Muscle of back (tissue), 11 donors: ENCODE results near the gene E2F1. TPM values are rescaled to one million over a fixed set of nuclear protein-coding genes. Genes with fewer than 3 reads are reported as not detected.
"Not testable (repeated sequence)": the region's sequence is repeated elsewhere in the genome, so short reads cannot be mapped to it uniquely, and the experiment has no call there.

Source experiments
- DNase-seq, 3 donors: peaks; one replicate each; pipeline versions ENCODE4 v3.0.0 to v3.0.0-alpha.2; 2013
- polyA plus RNA-seq, 10 donors: library from polyadenylated mRNA; unstranded; fragments of 120-200 nt; gene quantifications; one replicate each; pipeline ENCODE4 v1.2.1, GENCODE V29; 2013; ENCODE audit not compliant: insufficient read length in 10 of 10

The E2F1 gene
- polyA plus RNA-seq, 10 donors: 9.2 to 16.5 (median 10.6) TPM

DNA sequence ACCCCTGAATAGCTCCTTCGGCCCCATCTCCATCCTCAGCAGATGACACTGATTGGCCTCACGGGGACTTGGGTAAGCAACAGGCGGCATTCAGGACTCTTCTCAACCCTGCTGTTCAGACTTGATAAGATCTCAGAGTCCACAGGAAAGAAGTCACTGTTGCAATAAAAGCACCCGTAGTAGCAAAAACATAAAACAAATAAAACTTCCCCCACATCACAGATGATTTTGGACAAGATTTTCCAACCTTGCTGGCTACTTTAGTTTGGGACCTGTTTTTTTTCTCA, 41.2 kb downstream of the E2F1 start:
- no peak for DNase-seq

DNA sequence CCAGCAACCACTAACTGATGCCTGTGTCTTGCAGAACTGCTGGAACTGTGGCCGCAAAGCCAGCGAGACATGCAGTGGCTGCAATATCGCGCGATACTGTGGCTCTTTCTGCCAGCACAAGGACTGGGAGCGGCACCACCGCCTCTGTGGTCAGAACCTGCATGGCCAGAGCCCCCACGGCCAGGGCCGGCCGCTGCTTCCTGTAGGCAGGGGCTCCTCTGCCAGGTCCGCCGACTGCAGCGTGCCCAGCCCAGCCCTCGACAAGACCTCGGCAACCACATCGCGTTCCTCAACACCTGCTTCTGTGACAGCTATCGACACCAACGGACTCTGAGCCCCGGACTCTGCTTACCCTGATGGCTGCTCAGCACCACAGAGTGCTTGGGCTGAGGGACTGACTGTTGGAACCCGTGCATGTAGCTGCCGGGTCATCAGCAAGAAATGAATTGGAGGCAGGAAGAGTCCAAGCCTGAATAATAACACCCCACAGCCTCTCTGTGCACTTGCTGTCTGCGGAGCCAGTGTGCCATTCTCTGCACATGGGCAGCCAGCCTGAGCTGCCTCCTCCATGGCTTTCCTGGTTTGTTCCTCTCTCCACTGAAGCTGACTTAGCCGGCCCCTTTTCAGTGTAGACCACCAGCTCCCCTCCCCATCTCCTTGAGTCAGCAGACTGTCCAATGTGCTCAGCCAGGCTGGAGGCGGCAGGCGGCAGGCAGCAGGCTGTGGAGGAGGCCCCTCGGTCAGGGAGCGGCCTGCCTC, 41.7 kb downstream of the E2F1 start:
- DNase-seq: no peak

DNA sequence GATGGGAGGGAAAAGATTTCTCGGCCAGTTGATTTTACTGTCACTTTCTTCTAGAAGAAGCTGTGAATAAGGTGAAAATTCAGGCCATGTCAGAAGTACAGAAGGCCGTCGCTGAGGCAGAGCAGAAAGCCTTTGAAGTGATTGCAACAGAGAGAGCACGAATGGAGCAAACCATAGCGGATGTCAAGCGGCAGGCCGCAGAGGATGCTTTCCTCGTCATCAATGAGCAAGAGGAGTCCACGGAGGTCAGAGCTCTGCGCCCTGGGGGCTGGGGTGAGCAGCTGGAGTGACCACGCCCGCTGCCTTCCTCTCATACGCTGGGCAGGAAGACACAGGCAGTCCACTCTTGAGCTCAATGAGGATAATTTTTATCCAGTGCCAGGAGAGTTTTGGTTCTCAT, 45.9 kb downstream of the E2F1 start:
- DNase-seq: no peak

DNA sequence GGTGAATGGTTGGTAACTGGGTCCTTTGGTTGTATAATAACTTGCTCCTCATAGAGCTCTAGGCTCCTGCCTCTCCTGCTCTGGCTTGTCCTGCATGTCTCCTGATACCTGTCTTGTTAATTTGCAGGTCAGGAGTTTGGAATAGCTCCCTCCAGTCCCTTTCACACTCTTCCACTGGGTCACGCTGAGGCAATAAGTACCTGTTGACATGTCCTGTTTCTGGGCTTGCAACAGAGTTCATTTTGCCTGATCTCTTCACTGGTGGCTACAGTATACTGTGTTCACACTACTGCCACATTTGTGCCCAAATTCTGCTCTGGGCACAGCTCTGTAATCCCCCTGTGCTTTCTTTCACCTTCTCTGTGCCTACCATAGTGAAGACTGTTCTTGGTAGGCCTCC, 49.4 kb downstream of the E2F1 start:
- DNase-seq: no peak

DNA sequence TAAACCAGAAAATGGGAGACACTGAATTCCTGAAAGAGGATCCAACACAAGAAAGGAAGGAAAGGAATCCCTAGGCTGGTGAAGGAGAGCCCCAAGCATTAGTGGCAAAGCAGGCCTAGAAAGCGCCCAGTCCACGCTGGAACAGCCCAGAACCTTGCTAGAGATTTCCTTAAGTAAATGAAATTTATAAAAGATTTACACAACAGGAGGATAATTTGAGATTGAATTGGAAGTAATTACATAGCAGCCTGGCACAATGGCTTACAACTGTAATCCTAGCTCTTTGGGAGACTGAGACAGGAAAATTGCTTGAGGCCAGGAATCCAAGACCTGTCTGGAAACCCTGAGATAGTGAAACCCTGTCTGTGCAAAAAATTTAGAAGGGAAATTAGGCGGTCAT, 50.8 kb downstream of the E2F1 start:
- no peak for DNase-seq

DNA sequence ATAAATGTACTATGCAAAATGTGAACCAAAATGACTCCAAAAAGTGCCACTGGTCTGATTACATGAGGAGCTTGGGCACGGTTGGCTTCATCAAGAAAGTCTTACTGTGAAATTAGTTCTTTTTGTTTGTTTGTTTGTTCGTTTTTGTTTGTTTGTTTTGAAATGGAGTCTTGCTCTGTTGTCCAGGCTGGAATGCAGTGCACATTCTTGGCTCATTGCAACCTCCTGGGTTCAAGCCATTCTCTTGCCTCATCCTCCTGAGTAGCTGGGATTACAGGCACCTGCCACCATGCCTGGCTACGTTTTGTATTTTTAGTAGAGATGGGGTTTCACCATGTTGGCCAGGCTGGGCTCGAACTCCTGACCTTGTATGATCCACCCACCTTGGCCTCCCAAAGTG, 54.3 kb downstream of the E2F1 start:
- not testable (repeated sequence) for DNase-seq

DNA sequence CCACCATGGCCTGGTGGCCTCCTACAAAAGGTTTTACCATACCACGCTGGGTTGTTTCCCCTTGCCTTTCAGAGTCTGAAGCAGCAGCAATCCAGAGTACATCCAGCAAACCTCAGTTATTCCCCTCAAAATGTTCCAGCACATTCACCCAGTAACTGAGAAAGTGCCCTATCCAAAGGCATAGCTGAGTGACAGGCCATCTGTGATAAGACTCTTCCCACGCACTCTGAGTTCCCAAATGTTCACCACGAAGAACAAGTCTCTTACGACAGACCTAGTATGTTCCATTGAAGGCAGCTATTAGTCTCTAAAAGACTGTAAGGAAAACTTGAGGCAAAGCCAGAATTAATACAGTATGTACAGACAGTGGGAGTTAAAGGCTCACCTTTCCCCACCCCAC, 55.7 kb downstream of the E2F1 start:
- DNase-seq: no peak

DNA sequence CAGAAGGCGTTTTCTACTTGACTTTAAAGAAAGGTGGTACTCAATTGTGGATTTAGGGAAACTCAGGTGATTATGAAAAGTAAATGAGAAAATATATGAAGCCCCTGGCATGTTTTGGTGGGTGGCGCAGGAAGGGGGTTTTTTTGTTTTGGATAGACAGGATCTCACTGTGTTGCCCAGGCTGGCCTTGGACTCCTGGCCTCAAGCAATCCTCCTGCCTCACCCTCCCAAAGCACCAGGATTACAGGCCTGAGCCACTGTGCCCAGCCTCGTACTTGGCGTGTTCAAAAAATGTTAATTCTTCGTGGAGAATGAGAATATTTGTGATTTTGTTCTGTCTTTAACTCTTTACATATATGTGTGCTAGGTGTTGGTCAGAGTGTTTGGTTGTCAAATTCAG, 56.2 kb downstream of the E2F1 start:
- no peak for DNase-seq

DNA sequence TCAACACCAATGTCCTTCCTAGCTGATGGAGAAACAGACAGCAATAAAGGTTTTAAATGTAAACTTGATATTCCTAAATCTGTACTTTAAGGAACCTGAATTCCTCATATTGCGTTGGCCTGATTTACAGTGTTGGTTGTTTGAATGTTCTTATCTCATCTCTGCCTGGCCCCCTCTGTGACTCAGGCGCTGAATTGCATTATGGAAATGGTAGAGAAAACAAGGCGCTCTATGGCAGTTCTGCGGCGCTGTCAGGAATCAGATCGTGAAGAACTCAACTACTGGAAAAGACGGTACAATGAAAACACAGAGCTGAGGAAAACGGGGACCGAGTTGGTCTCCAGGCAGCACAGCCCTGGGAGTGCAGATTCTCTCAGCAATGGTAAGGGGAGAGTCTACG, 56.7 kb downstream of the E2F1 start:
- no peak for DNase-seq

DNA sequence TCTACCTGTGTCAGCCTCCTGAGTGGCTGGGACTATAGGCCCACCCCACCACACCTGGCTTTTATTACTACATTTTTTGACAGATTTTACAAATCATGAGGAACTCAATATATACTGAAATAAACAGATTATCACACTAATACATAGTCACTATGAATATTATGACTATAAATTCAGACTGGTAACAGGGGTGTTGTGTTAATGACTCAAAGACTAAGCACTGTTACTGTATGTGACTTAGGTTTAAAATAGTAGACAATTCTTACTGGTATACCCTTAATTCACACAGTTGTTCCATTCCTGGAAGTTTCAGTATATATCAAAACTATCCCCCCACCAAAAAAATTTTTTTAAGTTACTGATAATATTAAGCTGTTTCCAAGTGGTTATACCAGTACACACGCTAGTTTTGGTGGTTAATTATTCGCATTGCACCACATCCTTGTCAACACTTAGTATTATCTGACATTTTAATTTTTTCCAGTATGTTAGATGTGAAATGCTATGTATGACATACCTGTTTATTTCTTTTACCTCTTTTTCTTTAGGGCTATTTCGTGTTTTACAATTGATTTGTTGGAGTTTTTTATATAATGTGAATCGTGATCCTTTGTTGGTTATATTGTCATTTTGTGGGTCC, 58.5 kb downstream of the E2F1 start:
- no peak for DNase-seq

DNA sequence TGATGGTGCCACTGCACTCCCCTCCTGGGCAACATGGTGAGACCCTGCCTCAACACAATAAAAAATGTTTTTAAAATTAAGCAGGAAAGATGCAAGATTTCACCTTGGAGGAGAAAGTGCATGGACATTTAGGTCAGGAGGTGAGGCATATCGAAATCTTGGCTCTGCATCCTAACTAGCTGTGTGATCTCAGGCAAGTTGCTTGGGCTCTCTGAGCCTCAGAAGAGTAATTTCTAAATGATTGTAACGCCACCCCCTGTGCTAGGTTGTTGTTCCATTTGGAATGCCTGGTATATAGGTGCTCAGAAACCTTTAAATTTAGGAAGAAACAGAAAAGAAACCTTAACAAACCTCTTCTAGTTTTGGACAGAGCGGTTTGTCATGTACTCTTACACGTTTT, 60.0 kb downstream of the E2F1 start:
- DNase-seq: no peak

Other genes with a start within 250 kb of the E2F1 start
- gene SNTA1, start 242.6 kb downstream of the E2F1 start, polyA plus RNA-seq: 10 to 100 TPM; 18.1 to 34.9 (median 28.3) TPM
- gene CBFA2T2, start 196.3 kb downstream of the E2F1 start, polyA plus RNA-seq: 10 to 100 TPM in 9 of 10 donors, 1 to 10 TPM in 1; 9.9 to 18.9 (median 14.1) TPM
- gene C20orf144, start 24.1 kb downstream of the E2F1 start, polyA plus RNA-seq: under 1 TPM in 8 of 10 donors, not detected in 2; 0.08 to 0.36 (median 0.21) TPM
- under 1 TPM; 0.11 to 0.43 (median 0.33) TPM for gene ACTL10, start 19.4 kb downstream of the E2F1 start, polyA plus RNA-seq
- 10 to 100 TPM; 21.9 to 27.0 (median 24.0) TPM for gene NECAB3, start 12.0 kb downstream of the E2F1 start, polyA plus RNA-seq
- 10 to 100 TPM in 5 of 10 donors, 1 to 10 TPM in 5; 8.5 to 10.9 (median 9.7) TPM for gene PXMP4, start 33.9 kb upstream of the E2F1 start, polyA plus RNA-seq
- gene ZNF341, start 45.6 kb upstream of the E2F1 start, polyA plus RNA-seq: 1 to 10 TPM; 2.2 to 3.6 (median 2.7) TPM
- gene CHMP4B, start 125.0 kb upstream of the E2F1 start, polyA plus RNA-seq: 10 to 100 TPM; 60.4 to 75.0 (median 66.7) TPM